Measurements from ENCODE around the gene CD48.

DNA sequence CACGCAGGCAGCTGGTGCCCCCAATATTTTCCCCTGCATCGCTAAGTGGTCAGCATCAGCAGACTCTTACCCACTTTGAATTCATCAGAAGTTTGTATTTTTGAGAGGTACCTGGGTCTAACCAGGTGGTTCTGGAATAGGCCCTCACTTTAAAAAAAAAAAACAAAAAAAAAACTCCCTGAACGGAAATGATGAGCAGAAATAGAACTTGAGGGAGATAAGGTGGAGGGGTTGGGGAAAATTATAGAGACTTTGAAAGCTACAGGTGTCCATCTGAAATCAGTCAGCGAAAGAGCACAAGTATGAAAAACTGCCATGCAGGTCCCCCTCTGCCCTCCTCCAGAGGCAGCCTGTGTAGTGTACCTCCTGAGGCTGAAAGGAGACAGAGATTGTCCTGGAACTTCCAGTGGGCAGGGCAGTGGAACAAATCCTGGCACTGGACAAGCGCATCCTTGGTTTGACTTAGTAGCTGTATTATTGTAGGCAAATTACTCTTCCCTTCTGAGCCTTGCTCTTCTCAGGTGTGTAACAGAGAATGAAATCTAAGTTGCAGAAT is 28.6 kb upstream of the CD48 start:
- TF ChIP-seq TAF1 (IDR thresholded peaks at IDR 0.05; ENCODE audit: borderline replicate concordance, low read depth, low read length) = no peak
- TF ChIP-seq POLR2AphosphoS5 (IDR thresholded peaks at IDR 0.05; ENCODE audit: low read depth, low read length) = no peak
